Measurements from ENCODE around the gene BMAL1.
"Not testable (repeated sequence)": the region's sequence is repeated elsewhere in the genome, so short reads cannot be mapped to it uniquely, and the experiment has no call there.

Gene BMAL1

DNA sequence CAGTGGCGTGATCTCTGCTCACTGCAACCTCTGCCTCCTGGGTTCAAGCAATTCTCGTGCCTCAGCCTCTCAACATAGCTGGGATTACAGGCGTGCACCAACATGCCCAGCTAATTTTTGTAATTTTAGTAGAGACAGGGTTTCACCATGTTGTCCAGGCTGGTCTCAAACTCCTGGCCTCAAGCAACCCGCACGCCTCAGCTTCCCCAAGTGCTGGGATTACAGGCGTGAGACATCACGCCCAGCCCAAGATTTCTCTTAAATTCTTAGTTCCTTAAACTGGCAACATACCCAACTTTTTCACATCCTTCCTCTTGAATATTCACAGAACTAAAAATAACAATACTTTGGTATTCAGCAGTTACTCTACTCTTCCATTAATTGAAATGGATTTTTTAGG, 159.2 kb downstream of the BMAL1 start:
- H3K27ac Mint-ChIP-seq, H3K9me3 Mint-ChIP-seq, DNase-seq, ATAC-seq, H3K27me3 Mint-ChIP-seq, H3K4me3 Mint-ChIP-seq: not testable (repeated sequence)
- peaks cover 29% of the 10 kb centered on the region for H3K4me1 Mint-ChIP-seq

All from stimulated activated naive CD8-positive, alpha-beta T cell treated with anti-CD3 and anti-CD28 coated beads, Interleukin-15, amount 100 ng/mL, for 72 hours (primary cell).